VCaP (cell line): ENCODE results near the gene SERPINB7.

Source experiments
- H3K27ac ChIP-seq: fragments of 450-650 bp; 2 replicates; pipeline ENCODE4 v1.5.1; 2017
- TF ChIP-seq, protein P1 (sequence below): fragments of 450-650 bp; conservative IDR thresholded peaks from 2 replicates; pipeline ENCODE4 v1.5.1; 2017; ENCODE audit warnings: mild to moderate bottlenecking, moderate library complexity

SERPINB7 gene

DNA sequence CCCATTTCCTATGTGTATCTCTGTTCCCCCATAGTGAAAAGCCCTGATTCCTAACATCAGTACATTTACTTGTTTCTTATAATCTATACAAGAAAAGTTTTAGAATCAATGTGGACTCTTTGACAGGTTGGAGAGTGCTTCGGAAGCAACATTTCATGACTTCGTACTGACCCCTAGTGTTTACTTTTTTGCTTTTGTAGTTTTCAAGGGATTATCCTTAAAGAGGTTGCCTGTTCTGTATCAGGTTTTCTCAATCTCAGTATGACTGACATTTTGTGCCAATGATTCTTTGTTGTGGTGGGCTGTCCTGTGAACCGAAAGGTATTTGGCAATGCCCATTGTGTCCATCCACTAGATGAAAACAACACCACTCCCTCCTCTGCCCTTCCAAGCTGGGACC lies 69.0 kb downstream of the SERPINB7 start:
- TF ChIP-seq, protein P1, sequence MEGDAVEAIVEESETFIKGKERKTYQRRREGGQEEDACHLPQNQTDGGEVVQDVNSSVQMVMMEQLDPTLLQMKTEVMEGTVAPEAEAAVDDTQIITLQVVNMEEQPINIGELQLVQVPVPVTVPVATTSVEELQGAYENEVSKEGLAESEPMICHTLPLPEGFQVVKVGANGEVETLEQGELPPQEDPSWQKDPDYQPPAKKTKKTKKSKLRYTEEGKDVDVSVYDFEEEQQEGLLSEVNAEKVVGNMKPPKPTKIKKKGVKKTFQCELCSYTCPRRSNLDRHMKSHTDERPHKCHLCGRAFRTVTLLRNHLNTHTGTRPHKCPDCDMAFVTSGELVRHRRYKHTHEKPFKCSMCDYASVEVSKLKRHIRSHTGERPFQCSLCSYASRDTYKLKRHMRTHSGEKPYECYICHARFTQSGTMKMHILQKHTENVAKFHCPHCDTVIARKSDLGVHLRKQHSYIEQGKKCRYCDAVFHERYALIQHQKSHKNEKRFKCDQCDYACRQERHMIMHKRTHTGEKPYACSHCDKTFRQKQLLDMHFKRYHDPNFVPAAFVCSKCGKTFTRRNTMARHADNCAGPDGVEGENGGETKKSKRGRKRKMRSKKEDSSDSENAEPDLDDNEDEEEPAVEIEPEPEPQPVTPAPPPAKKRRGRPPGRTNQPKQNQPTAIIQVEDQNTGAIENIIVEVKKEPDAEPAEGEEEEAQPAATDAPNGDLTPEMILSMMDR: peak; percentile 66
- H3K27ac ChIP-seq: no peak overlapping the region

GRCh38 chr18:63848159-63848558 lies 72.9 kb downstream of the SERPINB7 start:
- H3K27ac ChIP-seq: no peak overlapping the region
- TF ChIP-seq, protein P1: peak; percentile 79

DNA sequence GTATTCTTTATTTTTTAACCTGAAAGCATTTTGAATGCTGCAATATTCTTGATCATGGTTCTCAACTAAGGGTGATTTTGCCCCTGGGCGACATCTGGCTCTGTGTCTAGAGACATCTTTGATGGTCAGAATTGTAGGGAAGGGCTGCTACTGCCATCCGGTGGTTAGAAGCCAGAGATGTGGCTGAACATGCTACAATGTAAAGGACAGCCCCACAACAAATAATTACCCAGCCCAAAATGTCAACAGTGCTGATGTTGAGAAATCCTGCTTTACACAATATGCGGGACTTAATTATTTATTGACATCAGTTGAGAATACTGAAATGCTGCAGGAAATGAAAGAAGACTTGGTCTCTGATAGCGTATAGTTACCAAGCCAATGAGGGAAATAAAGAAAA lies 74.8 kb downstream of the SERPINB7 start:
- H3K27ac ChIP-seq: no peak overlapping the region
- TF ChIP-seq, protein P1: peak; percentile 82

GRCh38 chr18:63850636-63851035 lies 75.4 kb downstream of the SERPINB7 start:
- TF ChIP-seq, protein P1: no peak
- H3K27ac ChIP-seq: no peak overlapping the region
